Right lobe of liver (tissue), 4 donors: ENCODE data around the gene PPFIBP1.

ENCODE experiments used
- POLR2A ChIP-seq: fragments of 450-650 bp; IDR thresholded peaks from one replicate; pipeline ENCODE4 v1.6.1; 2017; ENCODE audit warnings: antibody characterized with exemption, mild to moderate bottlenecking
- TF ChIP-seq, protein P1 (sequence below), 4 donors: fragments of 200-600 bp in 3 of 4; fragments of 450-650 bp in 1 of 4; IDR thresholded peaks; one replicate each; pipeline versions ENCODE4 v1.5.1 to v1.8.0; 2016 to 2022; ENCODE audit warnings: antibody characterized with exemption in 4 of 4, mild to moderate bottlenecking in 2 of 4
- donor health status: DM: no; HTN: no; CAD: no.
- donor health status: DM: no; HTN: no; CAD: no.
- donor health status: DM: no; HTN: yes; CAD: no.

GRCh38 chr12:27553941-27554340 lies 29.9 kb downstream of the PPFIBP1 start:
- TF ChIP-seq, protein P1, sequence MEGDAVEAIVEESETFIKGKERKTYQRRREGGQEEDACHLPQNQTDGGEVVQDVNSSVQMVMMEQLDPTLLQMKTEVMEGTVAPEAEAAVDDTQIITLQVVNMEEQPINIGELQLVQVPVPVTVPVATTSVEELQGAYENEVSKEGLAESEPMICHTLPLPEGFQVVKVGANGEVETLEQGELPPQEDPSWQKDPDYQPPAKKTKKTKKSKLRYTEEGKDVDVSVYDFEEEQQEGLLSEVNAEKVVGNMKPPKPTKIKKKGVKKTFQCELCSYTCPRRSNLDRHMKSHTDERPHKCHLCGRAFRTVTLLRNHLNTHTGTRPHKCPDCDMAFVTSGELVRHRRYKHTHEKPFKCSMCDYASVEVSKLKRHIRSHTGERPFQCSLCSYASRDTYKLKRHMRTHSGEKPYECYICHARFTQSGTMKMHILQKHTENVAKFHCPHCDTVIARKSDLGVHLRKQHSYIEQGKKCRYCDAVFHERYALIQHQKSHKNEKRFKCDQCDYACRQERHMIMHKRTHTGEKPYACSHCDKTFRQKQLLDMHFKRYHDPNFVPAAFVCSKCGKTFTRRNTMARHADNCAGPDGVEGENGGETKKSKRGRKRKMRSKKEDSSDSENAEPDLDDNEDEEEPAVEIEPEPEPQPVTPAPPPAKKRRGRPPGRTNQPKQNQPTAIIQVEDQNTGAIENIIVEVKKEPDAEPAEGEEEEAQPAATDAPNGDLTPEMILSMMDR (IDR thresholded peaks at IDR 0.05), result no peak
- TF ChIP-seq POLR2A, result no peak
